Lower leg skin (tissue), 4 donors: Measurements from ENCODE around the gene PPP6C. TPM values are rescaled to one million over a fixed set of nuclear protein-coding genes. Genes with fewer than 3 reads are reported as not detected.
"Not testable (repeated sequence)": the region's sequence is repeated elsewhere in the genome, so short reads cannot be mapped to it uniquely, and the experiment has no call there.

ENCODE experiments used
- DNase-seq, 2 donors: peaks; one replicate each; pipeline ENCODE4 v3.0.0-alpha.2; 2019; ENCODE audit warnings: low spot score in 2 of 2
- H3K4me3 ChIP-seq: fragments of 200-600 bp; sonication (generic); 2 replicates; pipeline ENCODE4 v1.5.1; 2017; ENCODE audit warnings: mild to moderate bottlenecking, low read depth; ENCODE audit not compliant: poor library complexity, severe bottlenecking
- CTCF ChIP-seq, 3 donors: fragments of 450-650 bp; IDR thresholded peaks; one replicate each; pipeline ENCODE4 v1.5.1; 2016; ENCODE audit warnings: antibody characterized with exemption in 3 of 3, mild to moderate bottlenecking in 3 of 3, moderate library complexity in 2 of 3
- POLR2A ChIP-seq, 2 donors: fragments of 450-650 bp; IDR thresholded peaks; one replicate each; pipeline ENCODE4 v1.6.1; 2016 to 2017; ENCODE audit warnings: antibody characterized with exemption in 2 of 2, mild to moderate bottlenecking in 1 of 2, moderate library complexity in 1 of 2
- WGBS, 2 donors: methylation state at CpG; one replicate each; pipeline ENCODE4 v1.1.5; 2018; 5-methylcytosine and 5-hydroxymethylcytosine counted together
- intact Hi-C: fragments of 100-400 bp; cut with DNase I; formaldehyde crosslinking; loops from one replicate; pipeline ENCODE4 v1.15.0; 2023; ENCODE audit warnings: low total_unique reads
- total RNA-seq, 4 donors: library from RNA; depleted of rRNA; stranded (reverse); fragments of >200 nt; gene quantifications; one replicate each; pipeline ENCODE4 v1.1.0, GENCODE V29; 2016

The PPP6C gene
- total RNA-seq, 4 donors from 2014 or later: 26.0 to 29.9 (median 29.5) TPM

- 100% methylated on average over 2 of the region's 2 CpGs for WGBS, 2 donors
Measured at GRCh38 chr9:125110464-125110863, 79.1 kb downstream of the PPP6C start.

GRCh38 chr9:125108541-125108940 lies 81.1 kb downstream of the PPP6C start:
- intact Hi-C loops: loop anchor here (5.0 kb wide), 1 partner anchor 989 kb away; no protein-coding TSS in a partner anchor

More at GRCh38 chr9:125110464-125110863, 79.1 kb downstream of the PPP6C start:
- TF ChIP-seq CTCF (IDR thresholded peaks at IDR 0.05): no peak
- no peak for TF ChIP-seq POLR2A (IDR thresholded peaks at IDR 0.05)
- H3K4me3 ChIP-seq: no peak overlapping the region
- no peak for DNase-seq
- intact Hi-C loops: no loop called here

GRCh38 chr9:125106285-125106893 lies 83.2 kb downstream of the PPP6C start:
- DNase-seq: no peak
- H3K4me3 ChIP-seq: no peak overlapping the region
- intact Hi-C loops: loop anchor here (5.0 kb wide), 1 partner anchor 991 kb away; no protein-coding TSS in a partner anchor
- TF ChIP-seq CTCF (IDR thresholded peaks at IDR 0.05) (no peak), POLR2A (IDR thresholded peaks at IDR 0.05) (no peak)

More at GRCh38 chr9:125108541-125108940, 81.1 kb downstream of the PPP6C start:
- DNase-seq, H3K4me3 ChIP-seq: not testable (repeated sequence)
- WGBS, 2 donors: 95 to 100% methylated on average over 6 to 16 of the region's 33 CpGs

- no peak for DNase-seq
- WGBS, 2 donors: 60 to 67% methylated on average over 3 of the region's 3 CpGs
- no peak overlapping the region for H3K4me3 ChIP-seq
- TF ChIP-seq CTCF (IDR thresholded peaks at IDR 0.05) (no peak), POLR2A (IDR thresholded peaks at IDR 0.05) (no peak)
- intact Hi-C loops: no loop called here
Measured at GRCh38 chr9:125103770-125104460, 85.7 kb downstream of the PPP6C start.

- intact Hi-C loops: no loop called here
- 94 to 96% methylated on average over 1 of the region's 1 CpG for WGBS, 2 donors
- no peak for DNase-seq
- no peak overlapping the region for H3K4me3 ChIP-seq
- TF ChIP-seq POLR2A (IDR thresholded peaks at IDR 0.05) (no peak), CTCF (IDR thresholded peaks at IDR 0.05) (no peak)
Measured at GRCh38 chr9:125103021-125103420, 86.6 kb downstream of the PPP6C start.

- no peak overlapping the region for H3K4me3 ChIP-seq
- 91% methylated on average over 4 of the region's 4 CpGs for WGBS, 2 donors
- DNase-seq: no peak
- intact Hi-C loops: no loop called here
- TF ChIP-seq CTCF (IDR thresholded peaks at IDR 0.05): no peak
- TF ChIP-seq POLR2A (IDR thresholded peaks at IDR 0.05): no peak
Measured at GRCh38 chr9:125100822-125101221, 88.8 kb downstream of the PPP6C start.
